ENCODE measurements around the gene PDE4D. TPM values are rescaled to one million over a fixed set of nuclear protein-coding genes. Genes with fewer than 3 reads are reported as not detected.

PDE4D gene
- total RNA-seq, 1 donor from 2014 or later: 34.5 TPM

GRCh38 chr5:59557572-59557971 is 336.0 kb downstream of the PDE4D start:
- no peak for TF ChIP-seq CTCF (IDR thresholded peaks at IDR 0.05; ENCODE audit: borderline replicate concordance)
- no peak for DNase-seq
- Histone ChIP-seq H3K36me3 (no peaks in the 10 kb centered on the region), H3K9me3 (replicated peaks) (no peaks in the 10 kb centered on the region), H3K4me3 (no peak overlapping the region), H3K27ac (replicated peaks) (no peak overlapping the region), H3K4me1 (peaks cover under 1% of the 10 kb centered on the region), H3K27me3 (ENCODE audit: low read depth) (no peaks in the 10 kb centered on the region)
- intact Hi-C loops (cut with micrococcal nuclease): no loop called here

GRCh38 chr5:59555596-59555995 is 337.9 kb downstream of the PDE4D start:
- H3K4me1 ChIP-seq: no peaks in the 10 kb centered on the region
- no peak for TF ChIP-seq CTCF (IDR thresholded peaks at IDR 0.05; ENCODE audit: borderline replicate concordance)
- H3K27ac ChIP-seq (replicated peaks): no peak overlapping the region
- DNase-seq: no peak
- H3K4me3 ChIP-seq: no peak overlapping the region
- intact Hi-C loops (cut with micrococcal nuclease): no loop called here
- H3K27me3 ChIP-seq (ENCODE audit: low read depth): no peaks in the 10 kb centered on the region
- no peaks in the 10 kb centered on the region for H3K9me3 ChIP-seq (replicated peaks)
- no peaks in the 10 kb centered on the region for H3K36me3 ChIP-seq

GRCh38 chr5:59554501-59554900 is 339.0 kb downstream of the PDE4D start:
- DNase-seq: no peak
- Histone ChIP-seq H3K27ac (replicated peaks) (no peak overlapping the region), H3K9me3 (replicated peaks) (no peaks in the 10 kb centered on the region), H3K4me3 (no peak overlapping the region), H3K27me3 (ENCODE audit: low read depth) (no peaks in the 10 kb centered on the region), H3K36me3 (no peaks in the 10 kb centered on the region), H3K4me1 (no peaks in the 10 kb centered on the region)
- TF ChIP-seq CTCF (IDR thresholded peaks at IDR 0.05; ENCODE audit: borderline replicate concordance): no peak
- intact Hi-C loops (cut with micrococcal nuclease): no loop called here

GRCh38 chr5:59553992-59554391 is 339.5 kb downstream of the PDE4D start:
- intact Hi-C loops (cut with micrococcal nuclease): no loop called here
- TF ChIP-seq CTCF (IDR thresholded peaks at IDR 0.05; ENCODE audit: borderline replicate concordance): no peak
- H3K27ac ChIP-seq (replicated peaks): no peak overlapping the region
- H3K27me3 ChIP-seq (ENCODE audit: low read depth): no peaks in the 10 kb centered on the region
- H3K4me3 ChIP-seq: no peak overlapping the region
- no peak for DNase-seq
- no peaks in the 10 kb centered on the region for H3K36me3 ChIP-seq
- no peaks in the 10 kb centered on the region for H3K4me1 ChIP-seq
- no peaks in the 10 kb centered on the region for H3K9me3 ChIP-seq (replicated peaks)

- Histone ChIP-seq H3K27me3 (ENCODE audit: low read depth) (no peaks in the 10 kb centered on the region), H3K9me3 (replicated peaks) (no peaks in the 10 kb centered on the region), H3K4me3 (no peak overlapping the region), H3K27ac (replicated peaks) (no peak overlapping the region), H3K4me1 (peaks cover 6% of the 10 kb centered on the region), H3K36me3 (no peaks in the 10 kb centered on the region)
- DNase-seq: no peak
- TF ChIP-seq CTCF (IDR thresholded peaks at IDR 0.05; ENCODE audit: borderline replicate concordance): no peak
- intact Hi-C loops (cut with micrococcal nuclease): no loop called here
Measured at GRCh38 chr5:59548807-59549357, 344.6 kb downstream of the PDE4D start.

All from left ventricle myocardium inferior (tissue), 1 donor.